Measurements from ENCODE around the gene PDCD7.

DNA sequence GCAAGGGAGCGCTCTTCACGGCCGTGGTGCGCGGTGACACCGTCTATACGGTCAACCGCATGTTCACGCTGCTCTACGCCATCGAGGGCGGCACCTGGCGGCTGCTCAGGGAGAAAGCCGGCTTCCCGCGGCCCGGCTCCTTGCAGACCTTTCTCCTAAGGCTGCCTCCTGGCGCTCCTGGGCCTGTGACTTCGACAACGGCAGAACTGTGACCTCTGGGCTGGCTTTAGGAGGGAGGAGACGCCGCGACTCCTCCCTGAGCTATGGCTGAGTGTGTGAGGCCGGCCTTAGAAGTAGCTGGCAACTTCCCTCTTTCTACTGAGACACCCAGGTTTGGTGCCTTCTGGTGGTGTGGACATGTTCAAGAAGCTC, 55.6 kb downstream of the PDCD7 start:
- TF ChIP-seq, protein P1, sequence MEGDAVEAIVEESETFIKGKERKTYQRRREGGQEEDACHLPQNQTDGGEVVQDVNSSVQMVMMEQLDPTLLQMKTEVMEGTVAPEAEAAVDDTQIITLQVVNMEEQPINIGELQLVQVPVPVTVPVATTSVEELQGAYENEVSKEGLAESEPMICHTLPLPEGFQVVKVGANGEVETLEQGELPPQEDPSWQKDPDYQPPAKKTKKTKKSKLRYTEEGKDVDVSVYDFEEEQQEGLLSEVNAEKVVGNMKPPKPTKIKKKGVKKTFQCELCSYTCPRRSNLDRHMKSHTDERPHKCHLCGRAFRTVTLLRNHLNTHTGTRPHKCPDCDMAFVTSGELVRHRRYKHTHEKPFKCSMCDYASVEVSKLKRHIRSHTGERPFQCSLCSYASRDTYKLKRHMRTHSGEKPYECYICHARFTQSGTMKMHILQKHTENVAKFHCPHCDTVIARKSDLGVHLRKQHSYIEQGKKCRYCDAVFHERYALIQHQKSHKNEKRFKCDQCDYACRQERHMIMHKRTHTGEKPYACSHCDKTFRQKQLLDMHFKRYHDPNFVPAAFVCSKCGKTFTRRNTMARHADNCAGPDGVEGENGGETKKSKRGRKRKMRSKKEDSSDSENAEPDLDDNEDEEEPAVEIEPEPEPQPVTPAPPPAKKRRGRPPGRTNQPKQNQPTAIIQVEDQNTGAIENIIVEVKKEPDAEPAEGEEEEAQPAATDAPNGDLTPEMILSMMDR (conservative IDR thresholded peaks at IDR 0.05; ENCODE audit: low read depth, low read length) = no peak
- no peak for TF ChIP-seq EZH2 (IDR thresholded peaks at IDR 0.05; ENCODE audit: low read length, unreplicated experiment)
